HG03060 (cell line): ENCODE measurements around the gene MRTFA.
"Not testable (repeated sequence)": the region's sequence is repeated elsewhere in the genome, so short reads cannot be mapped to it uniquely, and the experiment has no call there.

ENCODE experiments used
- ATAC-seq: cut with Tn5 transposase; IDR thresholded peaks from one replicate; pipeline ENCODE4 v1.9.1; 2021; ENCODE audit warnings: low read depth, moderate number of reproducible peaks; ENCODE audit not compliant: unreplicated experiment

The MRTFA gene

GRCh38 chr22:40529821-40530220 is 106.7 kb downstream of the MRTFA start:
- ATAC-seq, result no peak

- ATAC-seq, result no peak
These were observed 109.6 kb downstream of the MRTFA start for GRCh38 chr22:40526960-40527359.

GRCh38 chr22:40525250-40525884 is 111.2 kb downstream of the MRTFA start:
- no peak for ATAC-seq

- ATAC-seq, result no peak
These were observed 111.9 kb downstream of the MRTFA start for GRCh38 chr22:40524392-40525249.

- no peak for ATAC-seq
These were observed 114.4 kb downstream of the MRTFA start for GRCh38 chr22:40522141-40522540.

GRCh38 chr22:40521046-40521445 is 115.5 kb downstream of the MRTFA start:
- ATAC-seq, result no peak

- no peak for ATAC-seq
These were observed 116.0 kb downstream of the MRTFA start for GRCh38 chr22:40520562-40520961.

- ATAC-seq, result no peak
These were observed 116.6 kb downstream of the MRTFA start for GRCh38 chr22:40519948-40520331.

GRCh38 chr22:40519284-40519947 is 117.1 kb downstream of the MRTFA start:
- no peak for ATAC-seq

GRCh38 chr22:40518840-40519239 is 117.7 kb downstream of the MRTFA start:
- no peak for ATAC-seq

GRCh38 chr22:40517631-40518030 is 118.9 kb downstream of the MRTFA start:
- no peak for ATAC-seq

GRCh38 chr22:40516416-40516815 is 120.1 kb downstream of the MRTFA start:
- ATAC-seq, result no peak

GRCh38 chr22:40512426-40513136 is 123.9 kb downstream of the MRTFA start:
- no peak for ATAC-seq

- ATAC-seq, result no peak
These were observed 124.9 kb downstream of the MRTFA start for GRCh38 chr22:40511604-40512003.

GRCh38 chr22:40510631-40511364 is 125.7 kb downstream of the MRTFA start:
- ATAC-seq, result no peak

- ATAC-seq, result no peak
These were observed 127.0 kb downstream of the MRTFA start for GRCh38 chr22:40509401-40510134.

GRCh38 chr22:40508046-40508445 is 128.5 kb downstream of the MRTFA start:
- ATAC-seq, result not testable (repeated sequence)

- ATAC-seq, result no peak
These were observed 129.0 kb downstream of the MRTFA start for GRCh38 chr22:40507491-40507890.

GRCh38 chr22:40506762-40507161 is 129.8 kb downstream of the MRTFA start:
- no peak for ATAC-seq
